HepG2 (cell line): Measurements from ENCODE around the gene PTMA. TPM values are rescaled to one million over a fixed set of nuclear protein-coding genes. Genes with fewer than 3 reads are reported as not detected.

Experiments
- CTCF ChIP-seq: sonication (generic); formaldehyde crosslinking; IDR thresholded peaks from 2 replicates; pipeline ENCODE4 v1.5.0; 2020; ENCODE audit warnings: mild to moderate bottlenecking, missing genetic modification reagents, moderate library complexity
- ETV5 ChIP-seq: IDR thresholded peaks from 2 replicates; pipeline ENCODE4 v1.6.1; 2018; ENCODE audit warnings: missing biosample characterization, missing genetic modification reagents, inconsistent platforms, borderline replicate concordance
- HNF4A ChIP-seq: sonication (generic); formaldehyde crosslinking; IDR thresholded peaks from 2 replicates; pipeline ENCODE4 v1.4.0; 2020; ENCODE audit warnings: missing genetic modification reagents
- RELA ChIP-seq: sonication (generic); formaldehyde crosslinking; IDR thresholded peaks from 2 replicates; pipeline ENCODE4 v1.4.0; 2020; ENCODE audit warnings: missing genetic modification reagents
- SAP130 ChIP-seq: IDR thresholded peaks from 2 replicates; pipeline ENCODE4 v1.6.1; 2016; ENCODE audit warnings: low read depth
- ZC3H13 ChIP-seq: sonication (generic); formaldehyde crosslinking; IDR thresholded peaks from 2 replicates; pipeline ENCODE4 v1.8.1; 2023; ENCODE audit warnings: mild to moderate bottlenecking, missing genetic modification reagents, moderate library complexity
- ZFP90 ChIP-seq: sonication (generic); formaldehyde crosslinking; IDR thresholded peaks from 2 replicates; pipeline ENCODE4 v1.8.0; 2022; ENCODE audit warnings: missing genetic modification reagents, mild to moderate bottlenecking, inconsistent platforms, borderline replicate concordance
- ZFP91 ChIP-seq: sonication (generic); formaldehyde crosslinking; IDR thresholded peaks from 2 replicates; pipeline ENCODE4 v1.9.0; 2022; ENCODE audit warnings: missing genetic modification reagents, mild to moderate bottlenecking, borderline replicate concordance
- ZNF136 ChIP-seq: sonication (generic); formaldehyde crosslinking; IDR thresholded peaks from 2 replicates; pipeline ENCODE4 v1.8.1; 2022; ENCODE audit warnings: low read depth, mild to moderate bottlenecking, moderate library complexity, missing genetic modification reagents
- ZNF501 ChIP-seq: sonication (generic); formaldehyde crosslinking; IDR thresholded peaks from 2 replicates; pipeline ENCODE4 v1.5.1; 2020; ENCODE audit warnings: mild to moderate bottlenecking, moderate library complexity, missing genetic modification reagents
- ZNF891 ChIP-seq: sonication (generic); formaldehyde crosslinking; IDR thresholded peaks from 2 replicates; pipeline ENCODE4 v1.5.0; 2020; ENCODE audit warnings: mild to moderate bottlenecking, missing genetic modification reagents
- polyA plus RNA-seq, 8 experiments: library from polyadenylated mRNA; depleted of rRNA in 3 of 8; stranded (reverse) in 7 of 8; unstranded in 1 of 8; fragments of >200 nt; fragmentation: Illumina TruSeq in 4 of 8; extraction: Trizol in 4 of 8; gene quantifications; 2 replicates each; pipeline versions ENCODE4 v1.2.1 to v1.2.3, GENCODE V29; 2011 to 2016; ENCODE audit warnings: low read depth in 4 of 8, missing spikeins in 1 of 8, mixed read lengths in 1 of 8; ENCODE audit not compliant: insufficient read depth in 1 of 8
- total RNA-seq, 5 experiments: library from RNA; depleted of rRNA; stranded (reverse); fragments of >200 nt; fragmentation: Illumina TruSeq; extraction: Trizol; gene quantifications; 2 replicates each; pipeline ENCODE4 v1.2.3, GENCODE V29; 2016; ENCODE audit warnings: low read depth in 1 of 5

Gene PTMA
- total and polyA plus RNA-seq, 2 of the 13 experiments (the other 11 are each of a cell fraction or from before 2014, with no cell fraction given) = 190 to 1,086 TPM

- TF ChIP-seq ZFP91 (CRISPR knock-in tag) (peak; percentile 49), SAP130 (CRISPR knock-in tag) (0 out of 2 replicates have a peak, but pooled peaks have one; percentile 7), ZC3H13 (no peak), HNF4A (CRISPR knock-in tag) (peak; percentile 14; the same call in 1 of the 2 replicates), ZFP90 (CRISPR knock-in tag) (0 out of 2 replicates have a peak, but pooled peaks have one; percentile 24), ETV5 (CRISPR knock-in tag) (0 out of 2 replicates have a peak, but pooled peaks have one; percentile 16), ZNF501 (CRISPR knock-in tag) (0 out of 2 replicates have a peak, but pooled peaks have one; percentile 45), RELA (no peak), ZNF136 (CRISPR knock-in tag) (no peak), CTCF (CRISPR knock-in tag) (0 out of 2 replicates have a peak, but pooled peaks have one; percentile 14), ZNF891 (no peak)
These were observed 13.0 kb downstream of the PTMA start (continued) for GRCh38 chr2:231720987-231721966.
